Neuron (in vitro differentiated cells): ENCODE results near the gene ICAM2.

Experiments used
- H2AFZ ChIP-seq: one replicate; pipeline ENCODE4 v1.6.1; 2013; ENCODE audit warnings: low read depth, mild to moderate bottlenecking, inconsistent platforms, low read length, moderate library complexity
- H3K27me3 ChIP-seq: one replicate; pipeline ENCODE4 v1.6.1; 2013; ENCODE audit warnings: low read length; ENCODE audit not compliant: insufficient read depth
- H3K36me3 ChIP-seq: one replicate; pipeline ENCODE4 v1.6.1; 2013; ENCODE audit warnings: low read length; ENCODE audit not compliant: insufficient read depth
- H3K4me1 ChIP-seq: one replicate; pipeline ENCODE4 v1.6.1; 2013; ENCODE audit warnings: low read length; ENCODE audit not compliant: insufficient read depth
- H3K4me3 ChIP-seq: 2 replicates; pipeline ENCODE4 v1.5.1; 2013; ENCODE audit warnings: mild to moderate bottlenecking, low read length, moderate library complexity
- H3K9me3 ChIP-seq: one replicate; pipeline ENCODE4 v1.6.1; 2013; ENCODE audit warnings: low read length

Gene ICAM2

GRCh38 chr17:64020056-64020766, at the start of gene ICAM2:
Gene ICAM2 (minus strand): TSS chr17:64020633. CDS start chr17:64006691, 13,942 bp downstream.
- Histone ChIP-seq H3K36me3 (no peaks in the 10 kb centered on the region), H3K9me3 (no peaks in the 10 kb centered on the region), H3K4me1 (no peaks in the 10 kb centered on the region), H3K4me3 (no peak within 1 kb of the TSS), H3K27me3 (no peaks in the 10 kb centered on the region), H2AFZ (no peak within 1 kb of the TSS)

GRCh38 chr17:64070213-64070612, 49.8 kb upstream of the ICAM2 start:
- H3K4me1 ChIP-seq, result no peaks in the 10 kb centered on the region
- no peaks in the 10 kb centered on the region for H3K27me3 ChIP-seq
- peaks cover 18% of the 10 kb centered on the region for H3K36me3 ChIP-seq
- peaks cover 12% of the 10 kb centered on the region for H3K9me3 ChIP-seq
- no peak overlapping the region for H3K4me3 ChIP-seq
- H2AFZ ChIP-seq, result no peak overlapping the region

- Histone ChIP-seq H3K27me3 (no peaks in the 10 kb centered on the region), H3K9me3 (peaks cover 12% of the 10 kb centered on the region), H3K4me3 (no peak overlapping the region), H3K4me1 (no peaks in the 10 kb centered on the region), H2AFZ (no peak overlapping the region), H3K36me3 (peaks cover 18% of the 10 kb centered on the region)
Observed at GRCh38 chr17:64069143-64069542, 48.7 kb upstream of the ICAM2 start.

GRCh38 chr17:64067657-64068056, 47.2 kb upstream of the ICAM2 start:
- Histone ChIP-seq H3K4me3 (no peak overlapping the region), H3K9me3 (peaks cover 12% of the 10 kb centered on the region), H3K27me3 (no peaks in the 10 kb centered on the region), H3K4me1 (no peaks in the 10 kb centered on the region), H3K36me3 (peaks cover 18% of the 10 kb centered on the region), H2AFZ (no peak overlapping the region)

GRCh38 chr17:64066716-64067115, 46.3 kb upstream of the ICAM2 start:
- Histone ChIP-seq H3K4me3 (no peak overlapping the region), H3K27me3 (no peaks in the 10 kb centered on the region), H2AFZ (no peak overlapping the region), H3K9me3 (peaks cover 12% of the 10 kb centered on the region), H3K4me1 (no peaks in the 10 kb centered on the region), H3K36me3 (peaks cover 14% of the 10 kb centered on the region)

GRCh38 chr17:64065161-64065560, 44.7 kb upstream of the ICAM2 start:
- Histone ChIP-seq H3K4me1 (no peaks in the 10 kb centered on the region), H3K27me3 (no peaks in the 10 kb centered on the region), H2AFZ (no peak overlapping the region), H3K9me3 (peaks cover 9% of the 10 kb centered on the region), H3K36me3 (peaks cover 5% of the 10 kb centered on the region), H3K4me3 (no peak overlapping the region)

GRCh38 chr17:64064331-64064730, 43.9 kb upstream of the ICAM2 start:
- no peak overlapping the region for H2AFZ ChIP-seq
- peaks cover 4% of the 10 kb centered on the region for H3K9me3 ChIP-seq
- H3K4me3 ChIP-seq, result no peak overlapping the region
- H3K27me3 ChIP-seq, result no peaks in the 10 kb centered on the region
- H3K36me3 ChIP-seq, result peaks cover 5% of the 10 kb centered on the region
- H3K4me1 ChIP-seq, result no peaks in the 10 kb centered on the region

GRCh38 chr17:64063766-64064224, 43.4 kb upstream of the ICAM2 start:
- Histone ChIP-seq H3K36me3 (peaks cover 5% of the 10 kb centered on the region), H3K27me3 (no peaks in the 10 kb centered on the region), H3K9me3 (peaks cover 4% of the 10 kb centered on the region), H3K4me1 (no peaks in the 10 kb centered on the region), H3K4me3 (no peak overlapping the region), H2AFZ (no peak overlapping the region)

GRCh38 chr17:64063088-64063487, 42.7 kb upstream of the ICAM2 start:
- Histone ChIP-seq H3K4me1 (no peaks in the 10 kb centered on the region), H3K4me3 (no peak overlapping the region), H3K27me3 (no peaks in the 10 kb centered on the region), H3K36me3 (no peaks in the 10 kb centered on the region), H2AFZ (no peak overlapping the region), H3K9me3 (peaks cover 1% of the 10 kb centered on the region)

- peaks cover 1% of the 10 kb centered on the region for H3K9me3 ChIP-seq
- H3K36me3 ChIP-seq, result no peaks in the 10 kb centered on the region
- no peaks in the 10 kb centered on the region for H3K27me3 ChIP-seq
- no peak overlapping the region for H3K4me3 ChIP-seq
- H3K4me1 ChIP-seq, result no peaks in the 10 kb centered on the region
- no peak overlapping the region for H2AFZ ChIP-seq
Observed at GRCh38 chr17:64061178-64061898, 40.9 kb upstream of the ICAM2 start.

GRCh38 chr17:64060331-64060730, 39.9 kb upstream of the ICAM2 start:
- Histone ChIP-seq H3K4me1 (no peaks in the 10 kb centered on the region), H3K27me3 (no peaks in the 10 kb centered on the region), H3K4me3 (no peak overlapping the region), H3K36me3 (peaks cover 2% of the 10 kb centered on the region), H3K9me3 (peaks cover 1% of the 10 kb centered on the region), H2AFZ (no peak overlapping the region)

- H3K4me1 ChIP-seq, result no peaks in the 10 kb centered on the region
- no peaks in the 10 kb centered on the region for H3K27me3 ChIP-seq
Observed at GRCh38 chr17:64059756-64060155, 39.3 kb upstream of the ICAM2 start.

GRCh38 chr17:64058621-64059020, 38.2 kb upstream of the ICAM2 start:
- no peak overlapping the region for H2AFZ ChIP-seq
- H3K4me1 ChIP-seq, result no peaks in the 10 kb centered on the region
- H3K36me3 ChIP-seq, result peaks cover 7% of the 10 kb centered on the region
- H3K9me3 ChIP-seq, result peaks cover 1% of the 10 kb centered on the region
- H3K27me3 ChIP-seq, result no peaks in the 10 kb centered on the region
- no peak overlapping the region for H3K4me3 ChIP-seq

More at GRCh38 chr17:64059756-64060155, 39.3 kb upstream of the ICAM2 start:
- Histone ChIP-seq H3K4me3 (no peak overlapping the region), H3K9me3 (peaks cover 1% of the 10 kb centered on the region), H3K36me3 (peaks cover 4% of the 10 kb centered on the region), H2AFZ (no peak overlapping the region)
